Measurements from ENCODE around the gene PNMA8B. TPM values are rescaled to one million over a fixed set of nuclear protein-coding genes. Genes with fewer than 3 reads are reported as not detected.
A peak's percentile ranks its signal among the peaks of the same experiment; 100 is the strongest.

The PNMA8B gene
- total RNA-seq, 1 experiment from 2014 or later: not detected

GRCh38 chr19:46517471-46517870 is 21.8 kb upstream of the PNMA8B start:
- Mint-ChIP-seq H3K36me3 (ENCODE audit: insufficient read depth, unreplicated experiment) (peaks cover 7% of the 10 kb centered on the region), H3K27me3 (ENCODE audit: insufficient read depth, unreplicated experiment) (no peaks in the 10 kb centered on the region), H3K4me3 (ENCODE audit: unreplicated experiment) (no peak overlapping the region), H3K4me1 (ENCODE audit: insufficient read depth, unreplicated experiment) (peaks cover 7% of the 10 kb centered on the region), H3K27ac (ENCODE audit: low read depth, unreplicated experiment) (no peak overlapping the region), H3K9me3 (ENCODE audit: unreplicated experiment) (no peaks in the 10 kb centered on the region)
- ChIA-PET CTCF (interaction anchor here (0.6 to 1.6 kb wide), 7 partner anchors 12 to 74 kb away, joined by 3 to 4 read pairs (median 3); no protein-coding TSS in a partner anchor), POLR2A (no interaction called here)
- BruUV-seq (replicated peaks): no TSS peak
- no peak for TF ChIP-seq CTCF (IDR thresholded peaks at IDR 0.05; ENCODE audit: unreplicated experiment)
- intact Hi-C loops (cut with micrococcal nuclease): no loop called here
- no peak for DNase-seq (ENCODE audit: unreplicated experiment)

GRCh38 chr19:46515879-46516350 is 20.2 kb upstream of the PNMA8B start:
- intact Hi-C loops (cut with micrococcal nuclease): loop anchor here (1.0 kb wide), 1 partner anchor 26 kb away; no protein-coding TSS in a partner anchor
- no peaks in the 10 kb centered on the region for H3K27me3 Mint-ChIP-seq (ENCODE audit: insufficient read depth, unreplicated experiment)
- POLR2A ChIA-PET: interaction anchor here (0.6 to 0.7 kb wide), 2 partner anchors 116 to 235 kb away, joined by 3 to 4 read pairs; no protein-coding TSS in a partner anchor

GRCh38 chr19:46515290-46515609 is 19.6 kb upstream of the PNMA8B start:
- Mint-ChIP-seq H3K27me3 (ENCODE audit: insufficient read depth, unreplicated experiment) (no peaks in the 10 kb centered on the region), H3K36me3 (ENCODE audit: insufficient read depth, unreplicated experiment) (peaks cover 7% of the 10 kb centered on the region), H3K9me3 (ENCODE audit: unreplicated experiment) (peaks cover 8% of the 10 kb centered on the region), H3K27ac (ENCODE audit: low read depth, unreplicated experiment) (no peak overlapping the region), H3K4me1 (ENCODE audit: insufficient read depth, unreplicated experiment) (peaks cover 7% of the 10 kb centered on the region), H3K4me3 (ENCODE audit: unreplicated experiment) (no peak overlapping the region)
- DNase-seq (ENCODE audit: unreplicated experiment): no peak
- ChIA-PET POLR2A (no interaction called here), CTCF (interaction anchor here (0.6 to 1.8 kb wide), 5 partner anchors 27 to 421 kb away, joined by 3 to 6 read pairs (median 3); no protein-coding TSS in a partner anchor)
- no peak for TF ChIP-seq CTCF (IDR thresholded peaks at IDR 0.05; ENCODE audit: unreplicated experiment)
- no TSS peak for BruUV-seq (replicated peaks)
- intact Hi-C loops (cut with micrococcal nuclease): no loop called here

More at GRCh38 chr19:46515879-46516350, 20.2 kb upstream of the PNMA8B start:
- CTCF ChIA-PET: interaction anchor here (0.6 to 1.8 kb wide), 18 partner anchors 10 to 929 kb away, joined by 3 to 9 read pairs (median 4); no protein-coding TSS in a partner anchor
- peaks cover 7% of the 10 kb centered on the region for H3K4me1 Mint-ChIP-seq (ENCODE audit: insufficient read depth, unreplicated experiment)
- no TSS peak for BruUV-seq (replicated peaks)
- peaks cover 5% of the 10 kb centered on the region for H3K9me3 Mint-ChIP-seq (ENCODE audit: unreplicated experiment)
- no peak overlapping the region for H3K27ac Mint-ChIP-seq (ENCODE audit: low read depth, unreplicated experiment)
- peaks cover 7% of the 10 kb centered on the region for H3K36me3 Mint-ChIP-seq (ENCODE audit: insufficient read depth, unreplicated experiment)
- H3K4me3 Mint-ChIP-seq (ENCODE audit: unreplicated experiment): no peak overlapping the region
- DNase-seq (ENCODE audit: unreplicated experiment): peak; percentile 34
- peak; percentile 46 for TF ChIP-seq CTCF (IDR thresholded peaks at IDR 0.05; ENCODE audit: unreplicated experiment)

GRCh38 chr19:46514589-46515289 is 19.1 kb upstream of the PNMA8B start:
- TF ChIP-seq CTCF (IDR thresholded peaks at IDR 0.05; ENCODE audit: unreplicated experiment): no peak
- ChIA-PET POLR2A (no interaction called here), CTCF (interaction anchor here (0.6 to 4.4 kb wide), 21 partner anchors 8 to 234 kb away, joined by 3 to 26 read pairs (median 4); no protein-coding TSS in a partner anchor)
- Mint-ChIP-seq H3K27ac (ENCODE audit: low read depth, unreplicated experiment) (no peak overlapping the region), H3K4me1 (ENCODE audit: insufficient read depth, unreplicated experiment) (peaks cover 7% of the 10 kb centered on the region), H3K36me3 (ENCODE audit: insufficient read depth, unreplicated experiment) (peaks cover 7% of the 10 kb centered on the region), H3K9me3 (ENCODE audit: unreplicated experiment) (peaks cover 8% of the 10 kb centered on the region), H3K4me3 (ENCODE audit: unreplicated experiment) (no peak overlapping the region), H3K27me3 (ENCODE audit: insufficient read depth, unreplicated experiment) (no peaks in the 10 kb centered on the region)
- intact Hi-C loops (cut with micrococcal nuclease): no loop called here
- no peak for DNase-seq (ENCODE audit: unreplicated experiment)
- no TSS peak for BruUV-seq (replicated peaks)
